CD4-positive, alpha-beta T cell treated with Interleukin-1 beta for 1 hour (primary cell): ENCODE data around the gene ANKRD12.
"Not testable (repeated sequence)": the region's sequence is repeated elsewhere in the genome, so short reads cannot be mapped to it uniquely, and the experiment has no call there.

Experiments used
- DNase-seq, 2 donors: peaks; one replicate each; pipeline ENCODE4 v3.0.0-alpha.2; 2020 to 2022

The ANKRD12 gene

DNA sequence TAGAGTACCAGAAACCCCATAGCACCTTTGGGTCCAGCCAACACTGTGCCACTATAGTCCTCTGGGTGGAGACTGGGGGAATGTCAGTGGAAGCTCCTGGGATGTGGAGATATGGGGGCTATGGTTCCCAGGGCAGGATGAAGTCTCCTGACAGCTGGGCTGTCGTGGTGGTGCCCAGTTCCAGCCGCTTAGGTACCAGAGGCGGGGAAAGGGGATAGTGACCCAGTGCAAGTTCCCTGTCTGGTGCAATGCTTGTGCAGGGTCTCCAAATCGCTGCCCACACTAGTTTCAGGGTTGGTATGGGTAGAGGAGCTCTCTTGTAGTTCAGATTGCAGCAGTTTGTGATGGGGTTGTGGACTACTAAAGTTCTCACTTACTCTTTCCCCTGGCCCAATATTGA, 97.9 kb downstream of the ANKRD12 start:
- no peak for DNase-seq

- DNase-seq: no peak
These were observed 101.4 kb downstream of the ANKRD12 start for GRCh38 chr18:9237981-9238380.

DNA sequence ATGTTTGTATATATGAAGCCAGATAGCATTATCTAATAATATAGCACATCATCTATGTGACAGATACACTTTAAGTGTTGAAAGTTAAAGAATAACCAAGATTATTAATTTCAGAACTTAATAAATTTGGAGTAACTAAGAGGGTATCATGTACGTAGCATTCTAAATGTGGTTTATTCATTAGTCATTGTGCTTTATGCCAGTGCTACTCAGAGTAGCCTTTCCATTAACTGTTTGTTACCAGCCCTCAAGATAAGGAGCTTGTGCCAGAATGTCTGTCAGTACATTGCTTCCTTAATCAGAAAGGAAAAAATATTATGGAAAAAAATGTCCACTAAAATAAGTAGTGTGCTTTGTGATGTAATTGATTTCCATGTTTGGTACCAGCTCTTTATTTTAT, 103.1 kb downstream of the ANKRD12 start:
- no peak for DNase-seq

- DNase-seq: no peak
These were observed 103.7 kb downstream of the ANKRD12 start for GRCh38 chr18:9240270-9240669.

- no peak for DNase-seq
These were observed 106.4 kb downstream of the ANKRD12 start for GRCh38 chr18:9243029-9243428.

- DNase-seq: no peak
These were observed 107.8 kb downstream of the ANKRD12 start for GRCh38 chr18:9244376-9244775.

GRCh38 chr18:9248661-9249060, 112.1 kb downstream of the ANKRD12 start:
- no peak for DNase-seq

GRCh38 chr18:9249254-9249653, 112.7 kb downstream of the ANKRD12 start:
- DNase-seq: no peak

GRCh38 chr18:9259173-9259572, 122.6 kb downstream of the ANKRD12 start:
- DNase-seq: no peak

GRCh38 chr18:9260388-9261380, 124.1 kb downstream of the ANKRD12 start:
- DNase-seq: no peak

DNA sequence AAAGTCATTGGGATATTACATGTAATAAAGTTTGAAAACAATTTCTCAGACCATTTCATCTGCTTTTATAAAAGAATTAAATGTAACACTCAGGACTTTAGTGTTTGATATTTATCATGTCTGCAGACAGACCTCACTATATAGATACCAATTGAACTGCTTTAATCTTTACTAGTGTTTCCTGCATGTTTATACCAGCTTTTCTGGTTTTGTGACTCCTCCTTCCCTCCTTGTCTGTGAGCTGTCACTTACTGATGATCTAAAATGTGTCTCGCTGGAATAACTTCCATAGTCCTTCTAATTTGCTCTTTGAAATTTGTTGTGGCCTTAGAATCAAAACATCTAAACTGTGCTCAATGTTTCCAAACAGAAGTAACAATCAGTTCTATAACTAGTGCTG, 126.7 kb downstream of the ANKRD12 start:
- DNase-seq: no peak

DNA sequence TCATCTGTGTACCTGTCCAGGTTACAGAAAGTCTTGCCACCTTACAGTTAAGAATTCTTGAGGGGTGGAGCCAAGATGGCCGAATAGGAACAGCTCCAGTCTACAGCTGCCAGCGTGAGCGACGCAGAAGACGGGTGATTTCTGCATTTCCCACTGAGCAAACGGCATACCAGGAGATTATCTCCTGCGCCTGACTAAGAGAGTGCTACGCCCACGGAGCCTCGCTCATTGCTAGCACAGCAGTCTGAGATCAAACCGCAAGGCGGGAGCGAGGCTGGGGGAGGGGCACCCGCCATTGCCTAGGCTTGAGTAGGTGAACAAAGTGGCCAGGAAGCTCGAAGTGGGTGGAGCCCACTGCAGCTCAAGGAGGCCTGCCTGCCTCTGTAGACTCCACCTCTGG, 128.2 kb downstream of the ANKRD12 start:
- not testable (repeated sequence) for DNase-seq

DNA sequence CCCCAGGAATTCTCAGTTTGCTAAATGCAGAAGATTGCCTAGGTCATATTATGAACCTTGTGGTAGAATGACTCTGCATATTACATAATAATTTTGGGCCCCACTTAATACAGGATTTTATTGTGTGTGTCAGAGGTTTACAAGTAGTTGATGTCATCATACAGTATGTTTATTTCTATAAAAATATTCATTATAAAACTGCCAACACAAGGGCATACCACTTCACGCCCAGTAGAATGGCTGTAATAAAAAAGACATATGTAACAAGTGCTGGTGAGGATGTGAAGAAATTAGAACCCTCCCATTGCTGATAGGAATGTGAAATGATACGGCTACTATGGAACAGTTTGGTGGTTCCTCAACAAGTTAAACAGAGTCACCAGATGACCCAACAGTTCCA, 136.6 kb downstream of the ANKRD12 start:
- no peak for DNase-seq

DNA sequence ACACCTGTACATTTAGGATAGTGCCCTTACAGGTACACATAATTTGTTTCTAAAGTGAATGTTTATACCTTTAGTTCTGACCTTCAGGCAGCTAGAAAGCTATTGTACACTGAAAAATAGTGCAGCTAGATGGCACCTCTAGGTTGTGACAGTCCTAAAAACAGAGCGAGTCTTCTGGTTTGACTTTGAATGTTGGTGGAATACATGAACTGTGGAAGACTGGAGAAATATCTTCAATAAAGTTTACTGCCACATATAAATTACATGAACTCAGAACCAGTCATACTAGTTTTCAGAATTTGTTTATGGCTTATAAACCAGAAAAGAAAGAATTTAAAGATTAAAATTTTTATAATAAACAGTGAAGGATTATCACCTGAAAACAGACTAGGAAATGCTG, 139.3 kb downstream of the ANKRD12 start:
- no peak for DNase-seq

DNA sequence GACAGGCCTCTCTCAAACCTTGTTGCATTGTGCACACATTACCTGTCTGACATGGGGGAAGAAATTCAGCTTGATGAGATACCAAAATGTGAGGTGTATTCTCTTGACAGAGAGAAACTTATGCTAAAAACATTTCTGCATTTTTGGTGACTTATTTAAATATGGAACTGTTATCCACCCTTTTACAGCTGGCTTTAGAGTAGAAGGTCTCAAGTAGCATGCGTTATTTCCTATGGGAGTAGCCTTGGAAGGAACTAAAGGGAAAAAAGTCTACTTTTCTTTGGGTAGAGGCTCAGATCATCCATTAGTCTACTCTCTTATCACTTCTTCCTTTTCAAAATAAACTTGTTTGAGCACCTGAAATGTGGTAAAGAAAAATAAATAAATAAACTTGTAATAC, 141.4 kb downstream of the ANKRD12 start:
- no peak for DNase-seq

GRCh38 chr18:9280849-9281248, 144.3 kb downstream of the ANKRD12 start:
- no peak for DNase-seq

DNA sequence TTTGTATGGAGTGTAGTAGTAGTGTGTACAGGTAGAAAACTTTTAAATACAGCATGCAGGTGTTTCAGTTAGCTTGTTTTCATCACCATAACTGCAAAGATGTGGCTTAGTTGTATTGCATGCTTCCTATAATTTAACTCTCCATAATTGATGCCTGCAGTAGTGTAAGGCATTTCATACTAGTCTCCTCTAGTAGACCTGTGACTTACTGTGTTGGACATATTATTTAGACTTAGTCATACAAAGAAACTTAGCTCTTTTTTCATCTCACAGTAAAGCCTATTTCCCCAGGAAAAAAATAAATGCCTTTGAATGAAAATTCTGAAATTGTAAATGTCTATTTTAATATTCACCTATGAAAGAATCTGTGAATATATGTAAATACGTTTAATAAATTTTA, 145.2 kb downstream of the ANKRD12 start:
- DNase-seq: no peak

- DNase-seq: no peak
These were observed 147.2 kb downstream of the ANKRD12 start for GRCh38 chr18:9283791-9284190.

DNA sequence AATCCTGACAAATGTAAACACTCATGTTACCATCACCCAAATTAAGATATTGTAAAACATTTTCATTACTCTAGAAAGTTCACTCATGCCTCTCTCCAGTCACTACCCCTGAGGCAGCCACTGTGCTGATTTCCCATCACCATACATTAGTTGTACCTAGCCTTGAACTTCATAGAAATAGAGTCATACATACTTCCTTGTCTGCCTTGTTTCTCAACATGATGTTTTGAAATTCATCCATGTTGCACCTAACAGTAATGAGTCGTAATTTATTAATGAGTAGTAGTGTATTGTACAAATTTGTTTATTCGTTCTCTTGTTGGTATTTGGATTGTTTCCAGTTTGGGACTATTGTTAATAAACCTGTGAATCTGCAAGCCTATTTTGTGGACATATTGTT, 149.0 kb downstream of the ANKRD12 start:
- DNase-seq: no peak

- DNase-seq: no peak
These were observed 150.5 kb downstream of the ANKRD12 start for GRCh38 chr18:9287036-9287435.

DNA sequence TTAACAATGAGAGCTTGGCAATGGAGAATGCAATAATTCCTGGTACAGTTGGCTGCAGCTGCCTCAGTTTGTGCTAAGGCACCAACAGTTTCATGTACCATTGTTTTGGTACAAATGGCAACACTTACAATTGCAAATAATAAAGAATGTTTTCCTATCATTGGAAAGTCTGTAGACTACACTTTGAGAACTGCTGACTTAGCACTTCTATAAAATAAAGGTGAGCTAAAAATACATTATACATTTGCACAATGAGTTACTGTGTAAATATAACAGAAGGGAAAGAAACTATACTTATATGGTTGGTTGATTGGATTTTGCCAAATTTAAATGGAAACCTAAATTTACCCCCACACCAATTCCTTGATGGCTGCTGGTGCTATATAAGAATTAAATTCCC, 153.1 kb downstream of the ANKRD12 start:
- no peak for DNase-seq

GRCh38 chr18:9290156-9290555, 153.6 kb downstream of the ANKRD12 start:
- no peak for DNase-seq

DNA sequence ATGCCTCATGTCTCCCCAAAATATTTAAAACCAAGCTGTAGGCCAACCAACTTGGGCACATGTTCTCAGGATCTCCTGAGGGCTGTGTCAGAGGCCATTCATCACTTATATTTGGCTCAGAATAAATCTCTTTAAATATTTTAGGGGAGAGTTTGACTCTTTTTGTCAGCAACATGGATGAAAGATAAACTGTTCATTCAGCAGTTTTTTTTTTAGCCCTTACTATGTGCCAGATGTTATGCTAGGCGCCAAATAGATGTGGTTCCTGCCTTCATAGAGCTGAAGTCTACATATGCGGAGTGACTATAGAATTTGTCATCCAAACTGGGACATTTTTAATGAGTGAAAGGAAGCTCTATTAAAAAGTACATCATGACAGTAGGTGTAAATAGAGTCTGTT, 155.5 kb downstream of the ANKRD12 start:
- no peak for DNase-seq

GRCh38 chr18:9293948-9294347, 157.4 kb downstream of the ANKRD12 start:
- DNase-seq: no peak
